GM18508 (cell line): Measurements from ENCODE around the gene BMP3.

Source experiments
- ATAC-seq: cut with Tn5 transposase; IDR thresholded peaks from one replicate; pipeline ENCODE4 v1.9.1; 2021; ENCODE audit warnings: moderate number of reproducible peaks; ENCODE audit not compliant: insufficient read depth, unreplicated experiment

BMP3 gene

DNA sequence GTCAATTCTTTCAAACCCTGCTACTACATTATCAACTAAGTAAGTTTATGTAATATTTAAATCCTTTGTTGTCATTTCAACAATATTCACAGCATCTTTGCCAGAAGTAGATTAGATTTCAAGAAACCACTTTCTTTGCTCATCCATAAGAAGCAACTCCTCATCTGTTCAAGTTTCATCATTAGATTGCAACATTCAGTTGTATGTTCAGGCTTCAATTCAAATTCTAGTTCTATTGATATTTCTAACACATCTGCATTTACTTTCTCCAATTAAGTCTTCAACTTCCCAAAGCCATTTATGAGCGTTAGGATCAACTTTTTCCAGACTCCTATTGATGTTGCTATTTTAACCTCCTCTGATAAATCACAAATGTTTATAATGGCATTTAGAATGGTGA, 66.1 kb downstream of the BMP3 start:
- ATAC-seq, result no peak

- ATAC-seq, result no peak
Measured at GRCh38 chr4:81102107-81102506, 71.6 kb downstream of the BMP3 start.

- no peak for ATAC-seq
Measured at GRCh38 chr4:81106150-81106549, 75.6 kb downstream of the BMP3 start.
